Epithelial cell of esophagus (primary cell): ENCODE data around the gene ERICH6.

Source experiments
- DNase-seq: peaks from one replicate; pipeline ENCODE4 v3.0.0; 2010; ENCODE audit warnings: low read depth
- H3K4me3 ChIP-seq: 2 replicates; pipeline ENCODE4 v1.5.1; 2011; ENCODE audit warnings: mild to moderate bottlenecking, low read length, control low read depth
- TF ChIP-seq, protein P1 (sequence below): IDR thresholded peaks from 2 replicates; pipeline ENCODE4 v1.5.1; 2011; ENCODE audit warnings: low read depth, mild to moderate bottlenecking, low read length, control low read depth, inconsistent platforms; ENCODE audit not compliant: insufficient read depth; ENCODE audit errors: missing control alignments

Gene ERICH6

DNA sequence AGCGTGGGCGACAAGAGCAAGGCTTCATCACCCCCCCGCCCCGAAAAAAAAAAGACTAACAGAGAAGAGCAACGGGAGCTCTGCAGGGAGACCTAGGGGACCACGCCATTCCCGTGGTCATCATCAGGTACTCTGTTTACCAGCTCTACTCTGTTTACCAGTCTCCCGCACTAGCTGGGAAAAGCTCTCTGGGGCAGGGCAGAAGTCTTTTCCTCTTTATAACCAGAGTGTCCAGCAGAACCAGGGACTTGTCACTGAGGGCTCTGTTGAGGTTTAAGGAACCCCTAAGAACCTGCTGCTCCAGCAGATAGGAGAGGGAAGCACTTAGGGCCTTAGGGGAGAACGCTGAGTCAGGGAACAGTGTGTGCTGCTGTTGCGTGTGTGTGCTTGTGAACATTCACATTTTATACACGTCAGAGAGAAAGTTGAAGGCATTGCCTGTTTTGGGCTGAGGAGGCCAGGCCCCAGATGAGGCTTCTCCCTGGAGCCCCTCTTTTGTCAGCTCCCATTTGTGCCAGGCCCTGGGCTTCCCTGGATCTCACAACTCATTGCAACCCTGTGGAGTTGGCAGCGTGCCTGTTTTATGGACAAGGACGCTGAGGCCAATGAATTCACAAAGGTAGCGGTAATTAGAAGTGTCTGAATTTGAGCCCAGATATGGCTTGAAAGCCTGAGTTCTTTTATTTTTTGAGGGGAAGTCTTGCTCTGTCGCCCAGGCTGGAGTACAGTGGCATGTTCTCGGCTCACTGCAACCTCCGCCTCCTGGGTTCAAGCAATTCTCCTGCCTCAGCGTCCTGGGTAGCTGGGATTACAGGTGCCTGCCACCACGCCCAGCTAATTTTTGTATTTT is 24.2 kb upstream of the ERICH6 start:
- TF ChIP-seq, protein P1, sequence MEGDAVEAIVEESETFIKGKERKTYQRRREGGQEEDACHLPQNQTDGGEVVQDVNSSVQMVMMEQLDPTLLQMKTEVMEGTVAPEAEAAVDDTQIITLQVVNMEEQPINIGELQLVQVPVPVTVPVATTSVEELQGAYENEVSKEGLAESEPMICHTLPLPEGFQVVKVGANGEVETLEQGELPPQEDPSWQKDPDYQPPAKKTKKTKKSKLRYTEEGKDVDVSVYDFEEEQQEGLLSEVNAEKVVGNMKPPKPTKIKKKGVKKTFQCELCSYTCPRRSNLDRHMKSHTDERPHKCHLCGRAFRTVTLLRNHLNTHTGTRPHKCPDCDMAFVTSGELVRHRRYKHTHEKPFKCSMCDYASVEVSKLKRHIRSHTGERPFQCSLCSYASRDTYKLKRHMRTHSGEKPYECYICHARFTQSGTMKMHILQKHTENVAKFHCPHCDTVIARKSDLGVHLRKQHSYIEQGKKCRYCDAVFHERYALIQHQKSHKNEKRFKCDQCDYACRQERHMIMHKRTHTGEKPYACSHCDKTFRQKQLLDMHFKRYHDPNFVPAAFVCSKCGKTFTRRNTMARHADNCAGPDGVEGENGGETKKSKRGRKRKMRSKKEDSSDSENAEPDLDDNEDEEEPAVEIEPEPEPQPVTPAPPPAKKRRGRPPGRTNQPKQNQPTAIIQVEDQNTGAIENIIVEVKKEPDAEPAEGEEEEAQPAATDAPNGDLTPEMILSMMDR = no peak
- DNase-seq = peak; percentile 86
- H3K4me3 ChIP-seq = no peak overlapping the region

DNA sequence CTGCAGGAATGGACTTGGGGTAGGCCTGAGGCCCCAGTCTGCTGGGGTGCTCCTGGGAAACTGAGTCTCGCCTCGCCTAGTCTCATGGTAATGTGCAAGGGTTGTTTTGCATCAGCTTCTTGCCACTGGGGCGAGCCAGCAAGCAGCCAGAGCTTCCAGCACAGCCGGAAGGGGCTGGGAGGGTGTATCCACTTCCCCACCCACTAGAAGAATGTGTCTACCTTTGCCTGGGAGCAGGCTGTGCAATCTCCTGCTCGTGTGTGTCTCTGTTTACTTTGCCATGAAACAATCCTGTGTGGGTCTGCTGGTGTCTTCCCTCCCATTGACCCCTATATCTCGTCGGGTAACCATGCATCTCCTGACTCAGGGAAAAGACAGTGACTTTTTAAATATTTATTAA is 21.8 kb upstream of the ERICH6 start:
- peak; percentile 87 for DNase-seq
- no peak overlapping the region for H3K4me3 ChIP-seq
- TF ChIP-seq, protein P1 = peak; percentile 49

DNA sequence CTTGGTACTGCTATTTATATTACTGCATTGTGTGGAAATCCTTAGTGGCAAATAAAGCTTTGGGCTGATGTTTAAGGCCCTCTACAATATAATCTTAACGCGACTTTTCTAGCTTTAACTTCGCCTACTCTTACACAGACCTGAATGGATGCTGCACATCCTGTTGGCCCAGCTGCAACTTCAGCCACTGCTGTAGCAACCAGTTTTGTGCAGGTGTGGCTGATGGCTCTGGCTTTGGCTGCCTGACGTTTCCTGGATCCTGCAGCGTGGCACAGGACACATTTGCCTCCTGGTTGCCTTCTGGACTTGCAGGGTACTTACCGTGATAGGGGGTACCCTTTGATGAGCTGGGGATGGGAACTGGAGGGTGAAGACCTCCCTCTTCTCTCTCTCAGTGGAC is 20.2 kb upstream of the ERICH6 start:
- H3K4me3 ChIP-seq = no peak overlapping the region
- TF ChIP-seq, protein P1 = no peak
- no peak for DNase-seq

DNA sequence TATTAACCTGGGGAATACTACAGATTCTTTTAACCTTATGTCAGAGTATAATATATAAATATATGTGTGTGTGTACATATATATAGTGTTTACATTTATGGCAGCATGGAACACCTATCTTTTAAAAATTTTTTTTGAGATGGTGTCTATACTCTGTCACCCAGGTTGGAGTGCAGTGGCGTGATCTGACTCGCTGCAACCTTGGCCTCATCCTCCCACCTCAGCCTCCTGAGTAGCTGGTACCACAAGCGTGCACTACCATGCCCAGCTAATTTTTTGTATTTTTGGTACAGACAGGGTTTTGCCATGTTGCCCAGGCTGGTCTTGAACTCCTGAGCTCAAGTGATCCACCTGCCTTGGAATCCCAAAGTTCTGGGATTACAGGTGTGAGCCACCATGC is 18.5 kb upstream of the ERICH6 start:
- no peak for DNase-seq
- TF ChIP-seq, protein P1 = no peak
- H3K4me3 ChIP-seq = no peak overlapping the region

DNA sequence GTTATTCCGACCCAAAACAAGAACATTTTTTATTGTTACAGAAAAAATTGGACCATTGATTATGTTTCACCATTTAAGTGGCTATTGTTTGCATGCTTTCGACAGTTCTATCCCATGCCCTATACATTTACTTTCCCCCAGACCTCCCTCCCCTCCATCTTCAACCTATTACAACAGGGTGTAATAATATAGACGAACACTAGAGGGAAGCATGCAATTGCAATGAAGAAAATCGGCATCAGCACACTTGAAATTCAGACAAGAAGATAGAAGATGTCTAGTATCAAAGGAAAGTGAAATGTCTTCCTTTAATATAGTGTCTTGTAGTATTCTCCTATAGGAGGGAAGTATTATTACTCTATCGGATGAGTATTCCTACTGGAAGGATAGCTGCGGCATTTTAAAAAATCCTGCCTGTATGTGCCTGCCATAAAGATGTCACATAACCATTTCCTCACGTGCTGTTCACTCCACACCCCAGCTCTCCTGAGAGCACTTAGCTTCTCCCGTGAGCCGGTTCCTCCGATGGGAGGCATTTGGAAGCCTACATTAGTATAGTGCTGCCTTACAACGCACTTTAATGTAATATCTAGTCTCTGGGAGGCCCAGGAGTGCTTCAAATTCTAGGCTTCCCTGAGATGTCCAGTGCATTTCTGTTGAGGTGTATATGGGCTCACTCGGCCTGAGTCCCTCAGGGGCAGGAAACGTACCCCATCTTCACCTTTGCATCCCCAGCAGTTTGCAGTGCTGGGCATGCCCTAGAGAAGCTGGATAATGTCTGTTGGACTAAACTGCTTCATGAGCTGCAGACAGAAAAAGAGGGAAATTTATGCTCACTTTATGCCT is 17.8 kb upstream of the ERICH6 start:
- TF ChIP-seq, protein P1 = peak; percentile 75
- peak; percentile 74 for DNase-seq
- H3K4me3 ChIP-seq = no peak overlapping the region

DNA sequence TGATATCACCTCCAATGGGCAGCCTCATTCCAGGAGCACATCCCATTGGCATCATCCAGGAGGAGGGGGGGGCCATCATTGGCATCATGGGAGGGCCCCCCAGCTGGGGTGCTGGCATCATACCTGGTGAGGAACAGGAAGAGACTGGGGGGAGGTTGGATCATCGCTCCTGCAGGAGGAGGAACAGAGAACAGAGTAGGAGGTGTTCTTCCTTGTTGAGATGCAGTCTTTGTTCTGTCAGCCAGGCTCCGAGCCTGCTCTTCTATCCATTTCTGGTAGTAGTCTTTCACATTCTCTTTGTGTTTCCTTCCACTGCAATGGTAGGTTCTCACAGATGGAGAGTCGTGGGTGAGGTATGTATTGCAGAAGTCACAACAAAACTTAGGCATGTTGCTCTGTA is 16.7 kb upstream of the ERICH6 start:
- TF ChIP-seq, protein P1 = no peak
- no peak overlapping the region for H3K4me3 ChIP-seq
- no peak for DNase-seq
